NT2/D1 (cell line): ENCODE results near the gene INSR.

Experiments used
- YY1 ChIP-seq: IDR thresholded peaks from 2 replicates; pipeline ENCODE4 v1.6.1; 2011; ENCODE audit not compliant: insufficient read length, insufficient read depth
- ZNF274 ChIP-seq: IDR thresholded peaks from 2 replicates; pipeline ENCODE4 v1.6.1; 2011; ENCODE audit warnings: mild to moderate bottlenecking, low read depth, low read length

GRCh38 chr19:7140137-7140536 is 154.1 kb downstream of the INSR start:
- TF ChIP-seq YY1: no peak
- TF ChIP-seq ZNF274: no peak
